Neuron (in vitro differentiated cells): Measurements from ENCODE around the gene CMC4.

ENCODE experiments used
- H2AFZ ChIP-seq: one replicate; pipeline ENCODE4 v1.6.1; 2013; ENCODE audit warnings: low read depth, mild to moderate bottlenecking, inconsistent platforms, low read length, moderate library complexity
- H3K27me3 ChIP-seq: one replicate; pipeline ENCODE4 v1.6.1; 2013; ENCODE audit warnings: low read length; ENCODE audit not compliant: insufficient read depth
- H3K36me3 ChIP-seq: one replicate; pipeline ENCODE4 v1.6.1; 2013; ENCODE audit warnings: low read length; ENCODE audit not compliant: insufficient read depth
- H3K4me1 ChIP-seq: one replicate; pipeline ENCODE4 v1.6.1; 2013; ENCODE audit warnings: low read length; ENCODE audit not compliant: insufficient read depth
- H3K4me3 ChIP-seq: 2 replicates; pipeline ENCODE4 v1.5.1; 2013; ENCODE audit warnings: mild to moderate bottlenecking, low read length, moderate library complexity
- H3K9me3 ChIP-seq: one replicate; pipeline ENCODE4 v1.6.1; 2013; ENCODE audit warnings: low read length

Gene CMC4

GRCh38 chrX:155069414-155069813, 1.5 kb downstream of the CMC4 start:
- Histone ChIP-seq H3K4me3 (peak overlapping the region; percentile 69), H3K9me3 (no peaks in the 10 kb centered on the region), H3K36me3 (no peaks in the 10 kb centered on the region), H2AFZ (no peak overlapping the region), H3K4me1 (peaks cover 8% of the 10 kb centered on the region), H3K27me3 (no peaks in the 10 kb centered on the region)

GRCh38 chrX:155068165-155068564, 2.8 kb downstream of the CMC4 start:
- H3K4me3 ChIP-seq: no peak overlapping the region
- H3K9me3 ChIP-seq: no peaks in the 10 kb centered on the region
- H3K36me3 ChIP-seq: no peaks in the 10 kb centered on the region
- peaks cover 8% of the 10 kb centered on the region for H3K4me1 ChIP-seq
- no peak overlapping the region for H2AFZ ChIP-seq
- H3K27me3 ChIP-seq: no peaks in the 10 kb centered on the region

- Histone ChIP-seq H3K4me1 (peaks cover 8% of the 10 kb centered on the region), H3K27me3 (no peaks in the 10 kb centered on the region), H2AFZ (no peak overlapping the region), H3K9me3 (no peaks in the 10 kb centered on the region), H3K4me3 (no peak overlapping the region), H3K36me3 (no peaks in the 10 kb centered on the region)
These were observed 5.8 kb downstream of the CMC4 start for GRCh38 chrX:155065035-155065734.

GRCh38 chrX:155061760-155062159, 9.2 kb downstream of the CMC4 start:
- no peak overlapping the region for H2AFZ ChIP-seq
- no peaks in the 10 kb centered on the region for H3K27me3 ChIP-seq
- no peaks in the 10 kb centered on the region for H3K36me3 ChIP-seq
- H3K4me3 ChIP-seq: no peak overlapping the region
- no peaks in the 10 kb centered on the region for H3K4me1 ChIP-seq
- no peaks in the 10 kb centered on the region for H3K9me3 ChIP-seq

GRCh38 chrX:155056877-155057792, 13.8 kb downstream of the CMC4 start:
- no peaks in the 10 kb centered on the region for H3K4me1 ChIP-seq
- no peaks in the 10 kb centered on the region for H3K9me3 ChIP-seq
- no peaks in the 10 kb centered on the region for H3K36me3 ChIP-seq
- no peak overlapping the region for H2AFZ ChIP-seq
- no peaks in the 10 kb centered on the region for H3K27me3 ChIP-seq
- H3K4me3 ChIP-seq: no peak overlapping the region

- Histone ChIP-seq H3K4me1 (no peaks in the 10 kb centered on the region), H3K27me3 (no peaks in the 10 kb centered on the region), H3K4me3 (no peak overlapping the region), H3K9me3 (no peaks in the 10 kb centered on the region), H2AFZ (no peak overlapping the region), H3K36me3 (no peaks in the 10 kb centered on the region)
These were observed 14.5 kb downstream of the CMC4 start for GRCh38 chrX:155056471-155056870.

GRCh38 chrX:155055494-155055893, 15.4 kb downstream of the CMC4 start:
- Histone ChIP-seq H3K4me3 (no peak overlapping the region), H3K27me3 (no peaks in the 10 kb centered on the region), H2AFZ (no peak overlapping the region), H3K4me1 (no peaks in the 10 kb centered on the region), H3K9me3 (no peaks in the 10 kb centered on the region), H3K36me3 (no peaks in the 10 kb centered on the region)

- Histone ChIP-seq H3K9me3 (no peaks in the 10 kb centered on the region), H3K36me3 (no peaks in the 10 kb centered on the region), H3K4me3 (no peak overlapping the region), H3K27me3 (no peaks in the 10 kb centered on the region), H3K4me1 (no peaks in the 10 kb centered on the region), H2AFZ (no peak overlapping the region)
These were observed 16.7 kb downstream of the CMC4 start for GRCh38 chrX:155054255-155054654.

GRCh38 chrX:155053656-155054055, 17.3 kb downstream of the CMC4 start:
- no peaks in the 10 kb centered on the region for H3K36me3 ChIP-seq
- no peak overlapping the region for H2AFZ ChIP-seq
- H3K27me3 ChIP-seq: no peaks in the 10 kb centered on the region
- H3K4me1 ChIP-seq: no peaks in the 10 kb centered on the region
- no peak overlapping the region for H3K4me3 ChIP-seq
- no peaks in the 10 kb centered on the region for H3K9me3 ChIP-seq

GRCh38 chrX:155052738-155053498, 18.0 kb downstream of the CMC4 start:
- Histone ChIP-seq H3K4me3 (no peak overlapping the region), H3K27me3 (no peaks in the 10 kb centered on the region), H3K9me3 (no peaks in the 10 kb centered on the region), H3K36me3 (no peaks in the 10 kb centered on the region), H2AFZ (no peak overlapping the region), H3K4me1 (no peaks in the 10 kb centered on the region)

- H3K4me3 ChIP-seq: no peak overlapping the region
- peaks cover 1% of the 10 kb centered on the region for H3K36me3 ChIP-seq
- no peaks in the 10 kb centered on the region for H3K4me1 ChIP-seq
These were observed 21.8 kb downstream of the CMC4 start for GRCh38 chrX:155048977-155049619.

GRCh38 chrX:155046811-155047528, 24.0 kb downstream of the CMC4 start:
- no peaks in the 10 kb centered on the region for H3K27me3 ChIP-seq
- H2AFZ ChIP-seq: no peak overlapping the region
- peaks cover 1% of the 10 kb centered on the region for H3K36me3 ChIP-seq
- H3K9me3 ChIP-seq: no peaks in the 10 kb centered on the region
- no peak overlapping the region for H3K4me3 ChIP-seq
- no peaks in the 10 kb centered on the region for H3K4me1 ChIP-seq

More at GRCh38 chrX:155048977-155049619, 21.8 kb downstream of the CMC4 start:
- no peaks in the 10 kb centered on the region for H3K27me3 ChIP-seq
- no peaks in the 10 kb centered on the region for H3K9me3 ChIP-seq
- no peak overlapping the region for H2AFZ ChIP-seq
